Panc1 (cell line): ENCODE results near the gene TUBB4B.

Experiments used
- CTCF ChIP-seq: fragments of 450-650 bp; IDR thresholded peaks from 2 replicates; pipeline ENCODE4 v1.5.1; 2017; ENCODE audit warnings: mild to moderate bottlenecking
- REST ChIP-seq, 2 experiments: IDR thresholded peaks; 2 replicates each; pipeline ENCODE4 v1.6.1; 2011 to 2012; ENCODE audit warnings: low read depth in 2 of 2, control low read depth in 1 of 2, low read length in 1 of 2, mild to moderate bottlenecking in 1 of 2, moderate library complexity in 1 of 2; ENCODE audit not compliant: insufficient read depth in 1 of 2

GRCh38 chr9:137243626-137244485, 2.8 kb downstream of the TUBB4B start:
- TF ChIP-seq CTCF = no peak
- no peak for TF ChIP-seq REST (IDR thresholded peaks at IDR 0.05; ENCODE audit: insufficient read depth in 1 of 2, low read depth in 2 of 2, low read length in 1 of 2)
